ENCODE measurements around the gene STPG1.

Gene STPG1

DNA sequence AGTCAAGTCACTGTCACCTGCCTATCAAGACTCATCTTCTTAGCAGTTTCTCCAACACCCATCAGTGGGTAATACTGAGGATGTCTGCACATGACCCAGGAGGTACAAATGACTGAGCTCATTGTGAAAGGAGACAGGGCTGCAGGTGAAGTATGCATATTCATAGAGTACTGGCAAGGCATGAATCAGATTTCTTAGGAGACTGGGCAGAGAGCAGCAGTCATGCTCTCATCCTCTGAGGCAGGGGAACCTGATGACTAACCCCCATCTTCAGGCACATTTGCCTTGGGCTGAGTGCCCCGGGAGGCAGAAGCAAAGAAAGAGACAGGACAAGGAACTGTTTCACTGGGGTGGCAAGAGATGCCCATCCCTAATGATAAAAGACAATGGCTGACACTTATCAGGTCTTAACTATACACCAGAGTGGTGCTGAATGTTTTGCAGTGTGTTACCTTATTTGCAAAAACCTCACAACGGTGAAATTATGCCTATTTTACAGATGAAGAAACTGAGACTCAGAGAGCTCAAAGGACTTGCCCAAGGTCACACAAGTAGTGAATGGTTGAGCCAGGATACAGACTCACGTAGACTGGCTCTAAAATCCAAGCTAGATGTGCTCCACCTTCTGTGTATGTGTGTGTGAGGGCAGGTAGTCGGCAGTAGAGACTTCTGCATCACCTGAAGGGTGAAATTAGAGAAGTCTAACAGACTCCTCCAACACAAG, 103.7 kb downstream of the STPG1 start:
- FAIRE-seq (no peak), DNase-seq (ENCODE audit: insufficient read length, low spot score) (peak; percentile 45)
- TF ChIP-seq POLR2A (IDR thresholded peaks at IDR 0.05; ENCODE audit: low read depth, low read length): no peak

DNA sequence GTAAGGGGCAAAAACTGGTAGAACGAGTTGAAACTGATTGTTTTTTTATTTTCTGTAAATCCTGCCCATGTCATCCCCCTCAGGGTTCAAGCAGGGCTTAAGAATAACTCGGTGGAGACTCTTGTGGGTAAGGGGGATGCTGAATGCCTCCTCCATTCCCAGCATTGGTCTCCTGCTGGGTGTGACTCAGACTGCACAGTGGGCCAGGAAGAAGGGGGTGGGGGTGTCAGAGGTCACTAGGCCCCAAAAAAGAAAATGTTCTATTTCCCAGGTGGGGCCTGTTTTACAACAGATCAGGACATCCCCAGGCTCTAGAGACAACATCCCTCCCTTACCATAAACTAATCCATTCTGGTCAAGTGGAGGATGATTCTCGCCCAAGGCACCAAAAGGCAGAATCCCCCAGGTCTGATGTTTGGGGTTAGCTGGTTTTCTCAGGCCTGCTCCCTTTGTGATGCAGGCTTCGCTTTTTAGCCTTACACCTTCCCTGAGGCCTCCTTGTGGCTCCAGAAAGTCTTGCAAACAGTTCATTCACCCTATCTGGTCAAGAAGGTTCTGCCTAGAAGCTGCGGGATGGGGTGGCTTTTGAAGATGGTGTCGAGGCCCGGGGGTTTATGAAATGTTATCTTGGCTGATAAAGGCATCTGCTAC, 105.1 kb downstream of the STPG1 start:
- FAIRE-seq: no peak

More for the DNA sequence above, 105.1 kb downstream of the STPG1 start:
- no peak for TF ChIP-seq POLR2A (IDR thresholded peaks at IDR 0.05; ENCODE audit: low read depth, low read length)
- no peak for DNase-seq (ENCODE audit: insufficient read length, low spot score)
